LNCaP clone FGC (cell line): ENCODE measurements around the gene IFIT2.

Experiments
- DNase-seq: peaks from one replicate; pipeline ENCODE4 v3.0.0-alpha.2; 2011; ENCODE audit warnings: low read depth
- H3K4me3 ChIP-seq: 2 replicates; pipeline ENCODE4 v1.5.1; 2011; ENCODE audit warnings: mild to moderate bottlenecking, low read depth, low read length, control low read depth
- CTCF ChIP-seq: IDR thresholded peaks from 2 replicates; pipeline ENCODE4 v1.5.1; 2012; ENCODE audit warnings: mild to moderate bottlenecking; ENCODE audit not compliant: control insufficient read depth, insufficient read depth; ENCODE audit errors: extremely low read depth

IFIT2 gene

DNA sequence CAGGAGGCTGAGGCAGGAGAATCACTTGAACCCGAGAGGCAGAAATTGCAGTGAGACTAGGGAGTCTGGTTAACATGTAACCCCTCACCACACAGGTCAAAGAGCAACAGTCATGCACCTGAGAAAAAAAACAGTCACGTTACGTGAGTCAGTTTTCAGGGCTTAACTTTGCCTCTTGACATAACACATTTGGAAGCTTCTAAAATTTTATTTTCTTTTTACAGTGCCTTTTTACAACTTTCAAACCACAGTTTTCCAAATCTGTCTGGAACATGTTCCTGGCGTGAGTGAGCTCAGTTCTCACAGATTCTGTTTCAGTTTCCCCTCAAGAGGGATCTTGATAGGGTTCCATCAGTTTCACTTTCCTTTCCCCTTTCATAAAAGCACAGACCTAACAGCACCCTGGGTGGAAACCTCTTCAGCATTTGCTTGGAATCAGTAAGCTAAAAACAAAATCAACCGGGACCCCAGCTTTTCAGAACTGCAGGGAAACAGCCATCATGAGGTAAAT is 30.3 kb downstream of the IFIT2 start:
- no peak overlapping the region for H3K4me3 ChIP-seq
- DNase-seq, result no peak
- no peak for TF ChIP-seq CTCF

DNA sequence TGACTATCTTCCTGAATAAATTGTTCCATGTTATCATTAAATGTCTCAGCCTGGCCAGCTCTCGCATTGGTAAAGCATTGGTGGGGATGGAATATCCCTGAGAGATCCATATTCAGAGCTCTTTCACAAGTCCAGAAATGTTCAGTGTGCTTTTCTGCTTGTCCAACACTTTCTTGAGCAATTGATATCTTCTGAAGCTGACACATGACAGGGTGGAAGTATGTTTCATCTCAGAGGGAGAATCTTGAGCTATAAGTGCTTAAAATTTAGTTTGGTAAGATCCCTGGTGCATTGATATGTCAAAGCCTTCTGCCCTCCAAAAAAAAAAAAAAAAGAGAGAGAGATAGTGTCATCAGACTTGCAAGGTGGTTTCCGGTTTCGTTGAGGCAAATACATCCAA is 33.4 kb downstream of the IFIT2 start:
- DNase-seq, result no peak
- H3K4me3 ChIP-seq, result no peak overlapping the region
- TF ChIP-seq CTCF, result no peak

DNA sequence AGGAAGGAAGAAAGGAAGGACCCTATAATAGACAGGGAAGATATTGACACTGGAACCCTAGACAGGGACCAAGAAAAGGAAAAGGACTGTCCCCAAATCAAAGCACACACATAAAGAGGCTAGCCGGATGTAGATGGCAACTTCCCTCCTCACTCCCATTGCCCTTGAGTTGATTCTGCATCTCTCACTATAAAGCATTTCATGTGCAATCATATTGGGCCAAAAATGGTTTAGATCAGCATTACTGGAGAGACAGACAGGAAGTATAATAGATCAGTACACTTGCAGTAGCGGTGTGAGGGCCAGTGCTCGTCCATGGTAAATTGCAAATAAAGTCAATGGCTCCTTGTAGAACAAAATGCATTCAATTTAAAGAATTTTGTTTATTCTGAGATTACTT is 34.4 kb downstream of the IFIT2 start:
- no peak for TF ChIP-seq CTCF
- no peak for DNase-seq
- no peak overlapping the region for H3K4me3 ChIP-seq

DNA sequence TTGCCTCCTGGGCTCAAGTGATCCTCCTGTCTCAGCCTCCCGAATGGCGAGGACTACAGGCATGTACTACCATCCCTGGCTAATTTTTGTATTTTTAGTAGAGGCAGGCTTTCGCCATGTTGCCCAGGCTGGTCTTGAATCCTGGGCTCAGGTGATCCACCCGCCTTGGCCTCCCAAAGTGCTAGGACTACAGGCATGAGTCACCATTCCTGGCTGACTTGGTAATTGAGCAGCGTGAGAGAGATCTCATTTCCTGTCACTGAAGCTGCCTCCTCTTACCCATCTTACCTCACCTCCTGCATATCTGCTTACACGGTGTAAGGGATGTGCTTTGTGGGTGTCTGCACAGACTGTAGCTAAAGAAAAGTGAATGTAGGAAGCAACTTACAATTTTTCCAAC is 35.6 kb downstream of the IFIT2 start:
- TF ChIP-seq CTCF, result no peak
- DNase-seq, result no peak
- H3K4me3 ChIP-seq, result no peak overlapping the region

- no peak for TF ChIP-seq CTCF
- no peak for DNase-seq
Measured at GRCh38 chr10:89338713-89339112, 36.9 kb downstream of the IFIT2 start.

GRCh38 chr10:89339875-89340274 is 38.0 kb downstream of the IFIT2 start:
- H3K4me3 ChIP-seq, result no peak overlapping the region

More at GRCh38 chr10:89338713-89339112, 36.9 kb downstream of the IFIT2 start:
- H3K4me3 ChIP-seq, result no peak overlapping the region

More at GRCh38 chr10:89339875-89340274, 38.0 kb downstream of the IFIT2 start:
- TF ChIP-seq CTCF, result no peak
- DNase-seq, result no peak
